ENCODE results near the gene RECK.
"Not testable (repeated sequence)": the region's sequence is repeated elsewhere in the genome, so short reads cannot be mapped to it uniquely, and the experiment has no call there.

Gene RECK

DNA sequence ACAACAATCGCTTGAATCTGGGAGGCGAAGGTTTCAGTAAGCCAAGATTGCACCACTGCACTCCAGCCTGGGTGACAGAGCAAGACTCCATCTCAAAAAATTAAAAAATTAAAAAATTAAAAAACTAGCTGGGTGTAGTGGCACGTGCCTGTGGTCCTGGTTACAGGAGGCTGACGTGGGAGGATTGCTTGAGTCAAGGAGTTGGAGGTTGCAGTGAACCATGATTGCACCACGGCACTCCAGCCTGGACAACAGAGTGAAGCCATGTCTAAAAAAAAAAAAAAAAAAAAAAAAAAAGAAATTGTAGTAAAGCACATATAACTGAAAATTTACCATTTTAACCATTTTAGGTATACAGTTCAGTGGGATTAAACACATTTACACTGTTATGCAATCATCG is 119.4 kb downstream of the RECK start:
- Histone ChIP-seq H3K4me3 (ENCODE audit: low read depth, low read length) (no peak overlapping the region), H3K4me1 (no peaks in the 10 kb centered on the region), H3K9ac (no peak overlapping the region), H3K36me3 (ENCODE audit: control insufficient read depth, insufficient read depth, low read length) (no peaks in the 10 kb centered on the region), H2AFZ (no peak overlapping the region), H3K79me2 (no peaks in the 10 kb centered on the region), H3K9me3 (ENCODE audit: control insufficient read depth, low read length) (no peaks in the 10 kb centered on the region), H3K27me3 (ENCODE audit: control insufficient read depth, insufficient read depth, low read length) (no peaks in the 10 kb centered on the region), H3K27ac (no peak overlapping the region), H3K4me2 (ENCODE audit: low read length) (no peak overlapping the region)
- TF ChIP-seq, protein P1, sequence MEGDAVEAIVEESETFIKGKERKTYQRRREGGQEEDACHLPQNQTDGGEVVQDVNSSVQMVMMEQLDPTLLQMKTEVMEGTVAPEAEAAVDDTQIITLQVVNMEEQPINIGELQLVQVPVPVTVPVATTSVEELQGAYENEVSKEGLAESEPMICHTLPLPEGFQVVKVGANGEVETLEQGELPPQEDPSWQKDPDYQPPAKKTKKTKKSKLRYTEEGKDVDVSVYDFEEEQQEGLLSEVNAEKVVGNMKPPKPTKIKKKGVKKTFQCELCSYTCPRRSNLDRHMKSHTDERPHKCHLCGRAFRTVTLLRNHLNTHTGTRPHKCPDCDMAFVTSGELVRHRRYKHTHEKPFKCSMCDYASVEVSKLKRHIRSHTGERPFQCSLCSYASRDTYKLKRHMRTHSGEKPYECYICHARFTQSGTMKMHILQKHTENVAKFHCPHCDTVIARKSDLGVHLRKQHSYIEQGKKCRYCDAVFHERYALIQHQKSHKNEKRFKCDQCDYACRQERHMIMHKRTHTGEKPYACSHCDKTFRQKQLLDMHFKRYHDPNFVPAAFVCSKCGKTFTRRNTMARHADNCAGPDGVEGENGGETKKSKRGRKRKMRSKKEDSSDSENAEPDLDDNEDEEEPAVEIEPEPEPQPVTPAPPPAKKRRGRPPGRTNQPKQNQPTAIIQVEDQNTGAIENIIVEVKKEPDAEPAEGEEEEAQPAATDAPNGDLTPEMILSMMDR (IDR thresholded peaks at IDR 0.05): no peak

DNA sequence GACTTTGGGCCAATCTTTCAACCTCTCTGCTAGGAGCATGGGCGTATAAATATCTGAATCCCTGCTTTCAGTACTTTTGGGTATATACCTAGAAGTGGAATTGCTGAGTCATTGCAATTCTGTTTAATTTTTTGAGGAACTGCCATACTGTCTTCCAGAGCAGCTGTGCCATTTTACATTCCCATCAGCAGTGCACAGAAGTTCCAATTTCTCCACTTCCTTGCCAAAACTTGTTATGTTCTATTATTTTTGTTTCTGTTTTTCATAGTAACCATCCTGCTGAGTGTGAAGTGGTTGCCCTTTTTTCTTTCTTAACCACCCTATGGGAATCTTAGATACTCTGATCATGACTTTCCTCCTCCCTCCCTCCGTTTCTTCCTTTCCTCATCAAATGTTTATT is 121.4 kb downstream of the RECK start:
- no peaks in the 10 kb centered on the region for H3K27me3 ChIP-seq (ENCODE audit: control insufficient read depth, insufficient read depth, low read length)
- no peaks in the 10 kb centered on the region for H3K4me1 ChIP-seq
- no peaks in the 10 kb centered on the region for H3K79me2 ChIP-seq
- H3K4me2 ChIP-seq (ENCODE audit: low read length): no peak overlapping the region
- TF ChIP-seq, protein P1 (IDR thresholded peaks at IDR 0.05): no peak
- H3K27ac ChIP-seq: no peak overlapping the region
- no peak overlapping the region for H3K9ac ChIP-seq
- H3K9me3 ChIP-seq (ENCODE audit: control insufficient read depth, low read length): no peaks in the 10 kb centered on the region
- no peaks in the 10 kb centered on the region for H3K36me3 ChIP-seq (ENCODE audit: control insufficient read depth, insufficient read depth, low read length)
- H2AFZ ChIP-seq: no peak overlapping the region
- H3K4me3 ChIP-seq (ENCODE audit: low read depth, low read length): no peak overlapping the region

DNA sequence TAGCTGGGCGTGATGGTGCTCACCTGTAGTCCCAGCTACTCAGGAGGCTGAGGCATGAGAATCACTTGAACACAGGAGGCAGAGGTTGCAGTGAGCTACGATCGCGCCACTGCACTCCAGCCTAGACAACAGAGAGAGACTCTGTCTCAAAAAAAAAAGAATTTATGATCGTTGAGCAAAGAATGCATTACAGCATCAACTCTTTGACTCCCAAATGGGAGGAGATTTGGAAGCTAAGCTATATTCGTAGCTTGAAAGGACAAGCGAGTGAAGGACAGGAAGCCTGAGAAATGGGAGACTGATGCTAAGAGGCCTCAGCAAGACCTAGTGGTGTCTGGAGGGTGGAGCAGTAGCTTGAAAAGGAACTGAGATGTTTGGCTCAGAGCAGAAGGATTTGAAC is 122.2 kb downstream of the RECK start:
- no peak overlapping the region for H3K27ac ChIP-seq
- no peak overlapping the region for H3K9ac ChIP-seq
- no peak overlapping the region for H3K4me3 ChIP-seq (ENCODE audit: low read depth, low read length)
- H3K4me2 ChIP-seq (ENCODE audit: low read length): no peak overlapping the region
- no peaks in the 10 kb centered on the region for H3K36me3 ChIP-seq (ENCODE audit: control insufficient read depth, insufficient read depth, low read length)
- H3K9me3 ChIP-seq (ENCODE audit: control insufficient read depth, low read length): no peaks in the 10 kb centered on the region
- no peaks in the 10 kb centered on the region for H3K27me3 ChIP-seq (ENCODE audit: control insufficient read depth, insufficient read depth, low read length)
- TF ChIP-seq, protein P1 (IDR thresholded peaks at IDR 0.05): no peak
- H3K79me2 ChIP-seq: no peaks in the 10 kb centered on the region
- H3K4me1 ChIP-seq: no peaks in the 10 kb centered on the region
- no peak overlapping the region for H2AFZ ChIP-seq

DNA sequence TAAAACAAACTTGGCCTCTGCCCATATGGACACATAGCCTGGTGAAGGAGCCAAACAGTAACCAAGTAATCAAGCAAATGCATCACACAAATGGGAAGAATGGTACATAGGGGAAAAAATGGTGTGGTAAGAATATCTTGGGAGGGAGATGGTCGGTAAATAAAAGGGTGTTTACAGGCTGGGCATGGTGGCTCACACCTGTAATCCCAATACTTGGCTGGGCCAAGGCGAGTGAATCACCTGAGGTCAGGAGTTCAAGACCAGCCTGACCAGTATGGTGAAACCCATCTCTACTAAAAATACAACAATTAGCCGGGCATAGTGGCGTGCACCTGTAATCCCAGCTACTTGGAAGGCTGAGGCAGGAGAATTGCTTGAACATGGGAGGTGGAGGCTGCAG is 122.8 kb downstream of the RECK start:
- not testable (repeated sequence) for H3K27ac ChIP-seq; H3K79me2 ChIP-seq; H3K9ac ChIP-seq; H2AFZ ChIP-seq; H3K4me1 ChIP-seq; H3K36me3 ChIP-seq (ENCODE audit: control insufficient read depth, insufficient read depth, low read length); H3K4me3 ChIP-seq (ENCODE audit: low read depth, low read length); H3K4me2 ChIP-seq (ENCODE audit: low read length); H3K9me3 ChIP-seq (ENCODE audit: control insufficient read depth, low read length); H3K27me3 ChIP-seq (ENCODE audit: control insufficient read depth, insufficient read depth, low read length)

DNA sequence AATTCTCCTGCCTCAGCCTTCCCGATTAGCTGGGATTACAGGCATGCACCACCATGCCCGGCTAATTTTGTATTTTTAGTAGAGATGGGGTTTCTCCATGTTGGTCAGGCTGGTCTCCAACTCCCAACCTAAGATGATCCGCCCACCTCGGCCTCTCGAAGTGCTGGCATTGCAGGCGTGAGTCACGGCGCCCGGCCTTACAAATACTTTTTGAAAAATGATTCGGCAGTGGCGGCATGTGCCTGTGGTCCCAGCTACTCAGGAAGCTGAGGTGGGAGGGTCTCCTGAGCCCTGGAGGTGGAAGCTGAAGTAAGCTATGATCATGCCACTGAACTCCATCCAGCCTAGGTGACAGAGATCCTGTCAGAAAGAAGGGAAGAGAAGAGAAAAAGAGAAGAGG is 123.4 kb downstream of the RECK start:
- H3K36me3 ChIP-seq (ENCODE audit: control insufficient read depth, insufficient read depth, low read length); H3K9ac ChIP-seq; H3K27ac ChIP-seq; H3K4me2 ChIP-seq (ENCODE audit: low read length); H2AFZ ChIP-seq; H3K4me1 ChIP-seq; H3K79me2 ChIP-seq; H3K4me3 ChIP-seq (ENCODE audit: low read depth, low read length); H3K27me3 ChIP-seq (ENCODE audit: control insufficient read depth, insufficient read depth, low read length); H3K9me3 ChIP-seq (ENCODE audit: control insufficient read depth, low read length): not testable (repeated sequence)

DNA sequence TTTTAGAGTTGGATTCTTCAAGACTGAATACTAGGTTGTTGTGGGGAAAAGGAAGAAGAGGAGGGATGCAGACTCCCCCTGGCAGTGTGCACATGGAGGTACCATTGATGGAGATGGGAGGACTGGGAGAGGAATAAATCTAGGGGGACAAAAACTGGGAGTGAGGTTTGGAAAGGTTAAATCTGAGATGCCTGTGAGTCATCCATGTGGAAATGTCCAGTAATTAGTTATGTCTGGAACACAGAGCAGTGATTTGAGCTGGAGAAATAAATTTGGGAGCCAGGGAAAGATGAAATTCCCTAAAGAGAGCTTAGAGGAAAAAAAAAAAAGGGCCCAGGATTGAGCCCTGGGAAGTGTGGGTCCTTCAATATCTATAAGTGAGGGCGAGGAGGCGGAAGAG is 124.5 kb downstream of the RECK start:
- Histone ChIP-seq H3K79me2 (no peaks in the 10 kb centered on the region), H3K9me3 (ENCODE audit: control insufficient read depth, low read length) (no peaks in the 10 kb centered on the region), H3K4me3 (ENCODE audit: low read depth, low read length) (no peak overlapping the region), H3K4me2 (ENCODE audit: low read length) (no peak overlapping the region), H2AFZ (no peak overlapping the region), H3K27ac (no peak overlapping the region), H3K36me3 (ENCODE audit: control insufficient read depth, insufficient read depth, low read length) (no peaks in the 10 kb centered on the region), H3K9ac (no peak overlapping the region), H3K27me3 (ENCODE audit: control insufficient read depth, insufficient read depth, low read length) (no peaks in the 10 kb centered on the region), H3K4me1 (no peaks in the 10 kb centered on the region)
- TF ChIP-seq, protein P1 (IDR thresholded peaks at IDR 0.05): no peak
